ENCODE results near the gene CCIN.
A peak's percentile ranks its signal among the peaks of the same experiment; 100 is the strongest.
"Not testable (repeated sequence)": the region's sequence is repeated elsewhere in the genome, so short reads cannot be mapped to it uniquely, and the experiment has no call there.

The CCIN gene

DNA sequence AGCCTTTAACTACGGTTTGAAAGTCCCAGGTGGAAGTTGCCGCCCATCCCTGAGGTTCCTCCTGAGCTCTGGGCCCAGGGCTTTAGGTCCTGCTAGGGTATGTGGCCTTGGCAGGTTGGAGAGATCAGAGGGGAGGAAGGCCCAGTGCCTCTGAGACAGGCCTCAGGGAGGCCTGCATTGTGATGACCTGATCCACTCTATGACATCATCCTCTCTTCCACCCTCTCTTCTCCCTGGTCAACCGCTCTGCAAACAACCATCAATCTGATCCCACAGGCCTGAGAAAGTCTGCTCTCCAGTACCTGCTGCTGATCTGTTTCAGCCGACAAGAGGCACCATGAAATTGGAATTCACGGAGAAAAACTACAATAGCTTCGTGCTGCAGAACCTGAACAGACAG is at the start of gene CCIN:
CCIN (plus strand) TSS at position 223 of the 400 bp plus-strand sequence; CDS start at position 338, 115 bp downstream.
- DNase-seq (ENCODE audit: low read depth), result no peak

GRCh38 chr9:36119476-36119875 is 49.7 kb upstream of the CCIN start:
- DNase-seq (ENCODE audit: low read depth), result no peak

GRCh38 chr9:36120705-36121104 is 48.5 kb upstream of the CCIN start:
- no peak for DNase-seq (ENCODE audit: low read depth)

DNA sequence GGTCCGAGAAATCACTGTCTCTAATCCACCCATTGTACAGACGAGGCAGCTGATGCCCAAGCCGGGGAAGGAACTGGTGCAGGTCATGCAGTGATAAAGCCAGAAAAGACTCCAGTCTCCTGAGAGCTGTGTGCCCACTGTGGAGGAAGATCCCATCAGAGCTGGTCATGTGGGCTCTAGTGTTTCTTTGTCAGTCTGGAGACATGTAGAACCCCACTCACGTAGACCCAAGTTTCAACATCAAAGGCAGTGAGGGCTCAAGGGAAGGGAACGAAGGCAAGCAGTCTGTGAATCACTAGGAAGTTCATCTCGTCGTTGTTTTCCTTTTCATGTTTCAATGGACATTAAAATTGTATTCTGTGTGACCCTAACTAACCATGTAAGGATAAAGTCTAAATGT is 47.2 kb upstream of the CCIN start:
- DNase-seq (ENCODE audit: low read depth), result no peak

DNA sequence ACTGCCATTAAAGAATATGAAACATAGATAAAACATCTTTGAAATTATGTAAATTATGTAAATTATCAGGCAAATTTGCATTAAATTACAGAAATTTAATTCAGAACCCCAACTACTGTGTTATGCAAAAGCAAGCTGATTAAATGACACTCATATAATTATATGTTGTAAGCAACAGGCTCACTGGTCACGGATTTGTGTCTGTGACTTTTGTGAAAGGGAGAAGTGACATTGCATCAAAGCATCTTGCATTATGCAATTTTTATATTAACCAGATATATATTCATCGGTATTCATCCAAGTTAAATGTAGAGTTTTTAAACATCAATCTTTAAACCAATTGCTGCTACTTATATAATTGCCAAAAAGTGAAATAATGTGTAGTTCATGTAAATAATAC is 45.7 kb upstream of the CCIN start:
- DNase-seq (ENCODE audit: low read depth), result no peak

- DNase-seq (ENCODE audit: low read depth), result no peak
These were observed 43.9 kb upstream of the CCIN start for GRCh38 chr9:36125062-36125855.

- no peak for DNase-seq (ENCODE audit: low read depth)
These were observed 43.0 kb upstream of the CCIN start for GRCh38 chr9:36126016-36126730.

DNA sequence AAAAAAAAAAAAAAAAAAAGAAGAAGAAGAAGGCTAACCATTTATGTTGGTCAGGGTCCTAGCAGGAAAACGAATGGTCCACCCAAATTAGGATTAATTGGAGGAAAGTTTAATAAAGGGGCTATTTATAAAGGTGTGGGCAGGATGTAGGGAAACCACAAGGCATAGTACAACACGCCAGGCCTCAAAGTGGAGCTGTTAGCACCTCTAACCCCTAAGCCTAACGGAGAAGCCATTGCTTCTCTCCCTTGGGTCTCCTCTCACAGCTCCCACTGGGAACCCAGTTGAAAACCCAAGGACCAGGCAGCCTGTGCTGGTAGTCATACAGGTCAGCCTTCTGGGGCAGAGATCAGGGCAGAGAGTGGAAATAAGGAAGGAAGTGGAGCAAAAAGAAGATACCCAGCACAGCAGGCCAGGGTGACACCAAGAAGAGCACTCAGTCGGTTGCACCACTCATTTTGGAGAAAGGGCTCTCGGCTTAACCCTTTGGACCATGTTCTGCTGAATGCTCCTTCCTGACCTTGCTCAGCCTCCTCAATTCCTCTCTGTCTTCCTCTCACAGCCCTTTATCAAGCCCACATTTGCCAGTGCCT is 41.4 kb upstream of the CCIN start:
- no peak for DNase-seq (ENCODE audit: low read depth)

GRCh38 chr9:36128349-36128748 is 40.8 kb upstream of the CCIN start:
- DNase-seq (ENCODE audit: low read depth), result no peak

DNA sequence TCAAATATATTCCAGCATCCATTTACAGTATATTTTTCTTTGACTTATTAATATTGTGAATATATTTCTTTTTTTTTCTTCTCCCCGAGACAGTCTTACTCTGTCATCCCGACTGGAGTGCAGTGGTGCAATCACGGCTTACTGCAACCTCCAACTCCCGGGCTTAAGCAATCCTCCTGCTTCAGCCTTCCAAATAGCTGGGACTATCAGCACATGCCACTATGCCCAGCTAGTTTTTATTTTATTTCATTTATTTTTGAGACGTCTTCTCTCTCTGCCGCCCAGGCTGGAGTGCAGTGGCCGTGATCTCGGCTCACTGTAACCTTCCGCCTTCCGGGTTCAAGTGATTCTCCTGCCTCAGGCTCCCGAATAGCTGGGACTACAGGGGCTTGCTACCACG is 40.0 kb upstream of the CCIN start:
- no peak for DNase-seq (ENCODE audit: low read depth)

DNA sequence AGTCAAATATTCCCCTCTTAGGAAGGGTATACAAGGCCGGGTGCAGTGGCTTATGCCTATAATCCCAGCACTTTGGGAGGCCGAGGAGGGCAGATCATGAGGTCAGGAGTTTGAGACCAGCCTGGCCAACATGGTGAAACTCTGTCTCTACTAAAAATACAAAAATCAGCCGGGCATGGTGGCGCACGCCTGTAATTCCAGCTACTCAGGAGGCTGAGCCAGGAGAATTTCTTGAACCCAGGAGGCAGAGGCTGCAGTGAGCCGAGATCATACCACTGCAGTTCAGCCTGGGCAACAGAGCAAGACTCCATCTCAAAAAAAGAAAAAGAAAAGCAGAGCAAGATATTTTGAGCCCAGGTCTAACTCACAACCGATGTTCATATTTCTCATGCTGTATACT is 37.5 kb upstream of the CCIN start:
- not testable (repeated sequence) for DNase-seq (ENCODE audit: low read depth)

- DNase-seq (ENCODE audit: low read depth), result no peak
These were observed 37.1 kb upstream of the CCIN start for GRCh38 chr9:36132086-36132485.

DNA sequence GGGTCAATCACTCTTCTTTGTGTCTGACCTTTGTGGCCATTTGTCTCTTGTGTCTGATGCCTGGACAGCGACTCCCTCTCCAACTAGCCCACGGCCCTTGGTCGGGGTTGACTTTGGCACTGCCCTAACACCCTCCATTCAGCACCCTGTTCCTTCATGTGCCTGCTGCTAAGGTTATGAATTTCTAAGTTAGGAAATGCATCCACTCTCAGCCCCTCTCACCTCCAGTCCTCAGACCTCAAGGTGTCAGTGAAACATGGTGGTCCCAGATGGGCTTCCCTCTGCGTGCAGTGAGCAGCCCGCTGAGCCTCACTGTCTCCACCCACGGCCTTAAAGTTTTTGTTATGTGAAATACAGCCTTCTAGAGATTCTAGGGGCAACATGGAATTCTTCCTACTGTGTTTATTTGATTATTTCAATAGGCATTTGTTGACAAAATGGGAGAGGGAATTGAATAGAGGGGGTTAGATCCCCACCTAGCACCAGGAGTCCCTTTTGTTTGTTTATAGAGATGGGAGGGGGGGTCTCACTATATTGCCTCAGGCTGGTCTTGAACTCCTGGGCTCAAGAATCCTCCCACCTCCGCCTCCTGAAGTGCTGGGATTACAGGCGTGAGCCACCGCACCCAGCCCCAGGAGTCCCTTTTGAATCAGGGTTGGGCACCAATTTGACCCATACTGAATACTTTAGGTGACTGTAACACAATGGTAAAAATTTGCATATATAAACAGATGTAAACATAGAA is 34.3 kb upstream of the CCIN start:
- DNase-seq (ENCODE audit: low read depth), result no peak

GRCh38 chr9:36135741-36136271 is 33.4 kb upstream of the CCIN start:
- DNase-seq (ENCODE audit: low read depth), result no peak

DNA sequence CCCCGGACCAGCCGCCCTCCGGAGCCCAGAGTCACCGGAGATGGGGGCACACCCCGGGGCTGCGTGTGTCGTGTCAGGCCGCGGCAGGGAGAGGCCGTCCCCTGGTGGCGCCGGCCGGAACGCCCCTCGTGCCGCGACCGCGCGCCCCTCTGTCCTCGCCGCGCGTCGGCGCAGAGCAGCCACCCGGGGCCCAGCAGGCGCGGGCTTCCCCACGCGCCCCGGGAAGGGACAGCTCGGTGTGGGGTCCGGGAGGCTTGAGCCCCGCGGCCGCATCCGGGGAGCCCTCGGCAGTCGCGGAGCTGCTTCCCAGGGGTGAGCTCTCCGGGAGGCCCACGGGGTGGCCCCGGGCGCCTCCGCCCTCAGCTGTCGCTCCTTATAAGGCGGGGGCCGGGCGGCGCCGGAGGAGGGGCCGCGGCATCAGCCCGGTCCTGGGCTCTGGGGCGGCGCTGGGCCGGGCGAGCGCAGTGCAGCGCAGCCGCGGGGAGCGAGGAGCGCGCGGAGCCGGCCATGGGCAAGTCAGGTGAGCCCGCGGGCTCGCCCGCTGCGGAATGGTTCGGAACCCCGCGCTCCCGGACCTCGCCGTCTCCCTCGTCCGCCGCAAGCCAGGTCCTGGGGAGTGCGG is 32.8 kb upstream of the CCIN start, which contains the start of gene GLIPR2:
GLIPR2 (plus strand) TSS at position 462 of the 622 bp plus-strand sequence; CDS start at position 508, 46 bp downstream.
- DNase-seq (ENCODE audit: low read depth), result peak; percentile 56

GRCh38 chr9:36136894-36137391 is 32.2 kb upstream of the CCIN start:
- DNase-seq (ENCODE audit: low read depth), result no peak

- no peak for DNase-seq (ENCODE audit: low read depth)
These were observed 31.7 kb upstream of the CCIN start for GRCh38 chr9:36137392-36138004.

GRCh38 chr9:36138496-36138895 is 30.7 kb upstream of the CCIN start:
- no peak for DNase-seq (ENCODE audit: low read depth)

- no peak for DNase-seq (ENCODE audit: low read depth)
These were observed 30.3 kb upstream of the CCIN start for GRCh38 chr9:36138901-36139300.

DNA sequence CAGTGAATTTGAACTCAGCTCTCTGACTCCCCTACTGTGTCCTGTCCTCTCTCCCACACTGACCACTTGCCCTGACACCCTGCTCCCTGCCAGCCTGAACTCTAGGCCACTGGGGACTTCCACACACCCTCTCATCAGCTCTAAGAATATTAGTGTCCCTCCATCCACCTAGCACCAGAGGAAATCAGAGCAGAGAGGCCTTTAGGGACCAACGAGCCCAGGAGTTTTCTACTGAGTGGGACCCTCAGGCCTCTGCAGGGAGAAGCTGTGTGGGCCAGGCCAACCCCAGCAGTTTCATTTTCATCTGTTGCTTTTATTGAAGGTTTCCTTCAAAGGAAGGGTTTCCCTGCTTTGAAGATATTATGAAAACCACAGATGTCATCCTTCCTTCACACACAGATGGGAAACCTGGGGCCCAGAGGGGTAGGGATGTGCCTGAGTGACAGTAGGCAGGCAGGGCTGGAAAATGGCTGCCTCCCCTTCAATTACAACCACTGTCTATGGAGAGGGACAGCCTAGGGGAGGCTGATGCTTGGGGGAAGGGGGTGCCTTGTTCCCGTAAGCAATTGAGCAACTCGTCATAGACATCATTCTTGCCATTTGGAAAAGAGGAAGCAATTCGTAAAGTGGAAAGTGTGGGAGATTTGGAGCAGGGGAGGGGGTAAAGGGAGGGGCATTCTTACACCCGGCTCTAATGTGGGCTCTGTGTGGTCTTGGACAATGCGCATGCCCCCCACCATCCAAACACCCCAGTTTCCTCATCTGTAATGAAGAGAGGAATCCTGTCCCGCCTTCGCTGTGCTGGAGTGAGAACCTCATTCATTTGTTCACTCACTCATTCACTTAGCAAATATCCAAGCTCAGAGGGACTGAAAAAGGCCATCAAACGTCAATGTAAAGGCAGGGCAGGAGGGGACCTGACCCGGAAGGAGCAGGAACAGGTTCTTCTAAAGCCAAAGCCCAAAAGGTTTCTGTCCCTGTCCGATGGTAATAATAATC is 28.8 kb upstream of the CCIN start:
- DNase-seq (ENCODE audit: low read depth), result no peak
